Smooth muscle cell (in vitro differentiated cells): ENCODE measurements around the gene ANKRD66. TPM values are rescaled to one million over a fixed set of nuclear protein-coding genes. Genes with fewer than 3 reads are reported as not detected.

Experiments used
- DNase-seq: peaks from one replicate; lab custom pipeline; 2025; ENCODE audit not compliant: unreplicated experiment; lab: John Stamatoyannopoulos, UW
- H2AFZ ChIP-seq: fragments of 200-600 bp; sonication (generic); 2 replicates; pipeline ENCODE4 v1.6.0; 2016; ENCODE audit warnings: antibody characterized with exemption, low read depth, mild to moderate bottlenecking
- H3F3A ChIP-seq: fragments of 200-600 bp; sonication (generic); 2 replicates; pipeline ENCODE4 v1.6.0; 2017; ENCODE audit warnings: antibody characterized with exemption, low read depth
- H3K27ac ChIP-seq: fragments of 200-600 bp; sonication (generic); 2 replicates; pipeline ENCODE4 v1.5.1; 2016; ENCODE audit warnings: low read depth, mild to moderate bottlenecking
- H3K27me3 ChIP-seq: fragments of 200-600 bp; sonication (generic); 2 replicates; pipeline ENCODE4 v1.6.1; 2016; ENCODE audit warnings: low read depth, mild to moderate bottlenecking
- H3K36me3 ChIP-seq: fragments of 200-600 bp; sonication (generic); 2 replicates; pipeline ENCODE4 v1.5.1; 2016; ENCODE audit warnings: low read depth
- H3K4me1 ChIP-seq: fragments of 200-600 bp; sonication (generic); 2 replicates; pipeline ENCODE4 v1.5.1; 2016; ENCODE audit warnings: low read depth
- H3K4me2 ChIP-seq: fragments of 200-600 bp; sonication (generic); 2 replicates; pipeline ENCODE4 v1.6.0; 2016; ENCODE audit warnings: mild to moderate bottlenecking
- H3K4me3 ChIP-seq: fragments of 200-600 bp; sonication (generic); 2 replicates; pipeline ENCODE4 v1.5.1; 2016; ENCODE audit warnings: mild to moderate bottlenecking
- H3K79me2 ChIP-seq: fragments of 200-600 bp; sonication (generic); 2 replicates; pipeline ENCODE4 v1.6.0; 2016; ENCODE audit warnings: low read depth, mild to moderate bottlenecking
- H3K9ac ChIP-seq: fragments of 200-600 bp; sonication (generic); 2 replicates; pipeline ENCODE4 v1.6.0; 2016; ENCODE audit warnings: low read depth
- H3K9me3 ChIP-seq: fragments of 200-600 bp; sonication (generic); replicated peaks from 2 replicates; pipeline ENCODE4 v1.5.1; 2016; ENCODE audit warnings: low read depth
- H4K20me1 ChIP-seq: fragments of 200-600 bp; sonication (generic); 2 replicates; pipeline ENCODE4 v1.6.0; 2016; ENCODE audit warnings: low read depth
- CTCF ChIP-seq: fragments of 200-600 bp; sonication (generic); IDR thresholded peaks from 2 replicates; pipeline ENCODE4 v1.5.1; 2017; ENCODE audit warnings: borderline replicate concordance, mild to moderate bottlenecking, antibody characterized with exemption; ENCODE audit not compliant: insufficient read depth, poor library complexity, severe bottlenecking
- WGBS: methylation state at CpG from one replicate; pipeline ENCODE4 v1.1.7; 2016; ENCODE audit warnings: low lambda C conversion rate; 5-methylcytosine and 5-hydroxymethylcytosine counted together
- polyA plus RNA-seq: library from polyadenylated mRNA; unstranded; fragments of >200 nt; fragmentation: Nextera tagmentation; extraction: Ambion mirVana; gene quantifications from 2 replicates; pipeline ENCODE4 v1.2.1, GENCODE V29; 2016
- total RNA-seq: library from RNA; depleted of rRNA; stranded (reverse); fragments of >200 nt; gene quantifications from 2 replicates; pipeline ENCODE4 v1.2.3, GENCODE V29; 2014

Gene ANKRD66
- total and polyA plus RNA-seq, 2 experiments from 2014 or later: not detected

GRCh38 chr6:46711491-46711890 lies 35.2 kb upstream of the ANKRD66 start:
- no peaks in the 10 kb centered on the region for H3K36me3 ChIP-seq
- no peak overlapping the region for H2AFZ ChIP-seq
- H3K9me3 ChIP-seq: no peaks in the 10 kb centered on the region
- no peak overlapping the region for H3K9ac ChIP-seq
- H3K79me2 ChIP-seq: no peaks in the 10 kb centered on the region
- H3K4me3 ChIP-seq: no peak overlapping the region
- no peak overlapping the region for H3K4me2 ChIP-seq
- 91% methylated on average over 1 of the region's 1 CpG for WGBS
- H3K4me1 ChIP-seq: no peaks in the 10 kb centered on the region
- H3F3A ChIP-seq: no peaks in the 10 kb centered on the region
- H4K20me1 ChIP-seq: no peaks in the 10 kb centered on the region
- no peak for DNase-seq
- H3K27ac ChIP-seq: no peak overlapping the region
- TF ChIP-seq CTCF: no peak
- peaks cover 9% of the 10 kb centered on the region for H3K27me3 ChIP-seq

GRCh38 chr6:46715141-46715540 lies 31.6 kb upstream of the ANKRD66 start:
- DNase-seq: no peak
- no peaks in the 10 kb centered on the region for H3K36me3 ChIP-seq
- no peaks in the 10 kb centered on the region for H4K20me1 ChIP-seq
- H3F3A ChIP-seq: no peaks in the 10 kb centered on the region
- H3K4me3 ChIP-seq: no peak overlapping the region
- no peak for TF ChIP-seq CTCF
- H3K27me3 ChIP-seq: peaks cover 19% of the 10 kb centered on the region
- no peak overlapping the region for H3K27ac ChIP-seq
- H3K4me2 ChIP-seq: no peak overlapping the region
- no peak overlapping the region for H2AFZ ChIP-seq
- no peaks in the 10 kb centered on the region for H3K4me1 ChIP-seq
- no peak overlapping the region for H3K9ac ChIP-seq
- H3K9me3 ChIP-seq: no peaks in the 10 kb centered on the region
- no peaks in the 10 kb centered on the region for H3K79me2 ChIP-seq

GRCh38 chr6:46719099-46719498 lies 27.6 kb upstream of the ANKRD66 start:
- no peaks in the 10 kb centered on the region for H3K4me1 ChIP-seq
- no peak overlapping the region for H3K4me3 ChIP-seq
- H3K36me3 ChIP-seq: no peaks in the 10 kb centered on the region
- peaks cover 44% of the 10 kb centered on the region for H3K27me3 ChIP-seq
- H3K9me3 ChIP-seq: no peaks in the 10 kb centered on the region
- no peaks in the 10 kb centered on the region for H4K20me1 ChIP-seq
- no peaks in the 10 kb centered on the region for H3K79me2 ChIP-seq
- no peak overlapping the region for H3K4me2 ChIP-seq
- no peak for TF ChIP-seq CTCF
- H3K9ac ChIP-seq: no peak overlapping the region
- DNase-seq: no peak
- no peak overlapping the region for H2AFZ ChIP-seq
- H3K27ac ChIP-seq: no peak overlapping the region
- WGBS: 59% methylated on average over 1 of the region's 1 CpG
- no peaks in the 10 kb centered on the region for H3F3A ChIP-seq

- no peaks in the 10 kb centered on the region for H3K79me2 ChIP-seq
Observed at GRCh38 chr6:46720401-46720800, 26.3 kb upstream of the ANKRD66 start.

More at GRCh38 chr6:46720401-46720800, 26.3 kb upstream of the ANKRD66 start:
- 95% methylated on average over 1 of the region's 1 CpG for WGBS
- no peak for TF ChIP-seq CTCF
- Histone ChIP-seq H4K20me1 (no peaks in the 10 kb centered on the region), H3K36me3 (no peaks in the 10 kb centered on the region), H3F3A (no peaks in the 10 kb centered on the region), H2AFZ (no peak overlapping the region), H3K9me3 (no peaks in the 10 kb centered on the region), H3K4me2 (no peak overlapping the region), H3K27ac (no peak overlapping the region), H3K4me3 (no peak overlapping the region), H3K27me3 (peaks cover 53% of the 10 kb centered on the region), H3K4me1 (no peaks in the 10 kb centered on the region), H3K9ac (no peak overlapping the region)
- no peak for DNase-seq
